Left ventricle myocardium superior (tissue), 1 donor: ENCODE results near the gene LHB. TPM values are rescaled to one million over a fixed set of nuclear protein-coding genes. Genes with fewer than 3 reads are reported as not detected.
"Not testable (repeated sequence)": the region's sequence is repeated elsewhere in the genome, so short reads cannot be mapped to it uniquely, and the experiment has no call there.

ENCODE experiments used
- ATAC-seq: fragments of 200-7000 bp; cut with Tn5 transposase; one replicate; pipeline ENCODE4 v1.9.1; 2020; ENCODE audit warnings: mild to moderate bottlenecking, moderate library complexity
- DNase-seq: peaks from one replicate; pipeline ENCODE4 v3.0.0-alpha.2; 2020
- intact Hi-C: fragments of 100-400 bp; cut with micrococcal nuclease; formaldehyde crosslinking; loops from one replicate; pipeline ENCODE4 v1.11.0; 2022
- total RNA-seq: library from RNA; stranded (reverse); fragmentation: NEBNext Ultra II Directional; extraction: Animal tissue kit (Norgen Biotek cat#: 25700); gene quantifications from one replicate; pipeline ENCODE4 v1.2.1, GENCODE V29; 2021
- donor health status: DM: no; HTN: yes; CAD: no; lungs with severe emphysema.

LHB gene
- total RNA-seq, 1 donor from 2014 or later, result not detected

DNA sequence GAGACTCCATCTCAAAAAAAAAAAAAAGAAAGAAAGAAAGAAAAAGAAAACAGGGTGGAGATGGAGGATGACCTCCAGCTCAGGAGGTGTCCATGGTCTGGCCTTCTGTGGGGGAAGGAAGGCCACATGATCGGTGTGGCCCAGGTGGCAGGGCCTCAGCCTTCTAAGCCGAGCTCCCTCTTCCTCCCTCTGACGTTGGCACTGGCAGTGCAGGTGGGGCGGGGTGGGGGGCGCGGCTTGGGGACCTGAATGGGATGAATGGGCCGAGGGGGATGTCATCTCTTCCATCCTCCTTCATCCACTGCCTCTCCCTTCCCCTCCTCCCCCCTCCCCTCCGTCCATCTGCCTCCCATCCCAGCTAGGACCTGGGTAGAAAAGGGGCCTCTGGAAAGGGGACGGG is 22.8 kb upstream of the LHB start:
- intact Hi-C loops, ATAC-seq, DNase-seq: not testable (repeated sequence)

- DNase-seq, intact Hi-C loops, ATAC-seq: not testable (repeated sequence)
Measured at GRCh38 chr19:49038557-49039276, 21.8 kb upstream of the LHB start.

GRCh38 chr19:49038111-49038510 is 21.2 kb upstream of the LHB start:
- intact Hi-C loops, ATAC-seq, DNase-seq: not testable (repeated sequence)

GRCh38 chr19:49036815-49037214 is 19.9 kb upstream of the LHB start, which contains the start of gene CGB1:
CGB1 (minus strand) TSS chr19:49036895; CDS start chr19:49036711, 184 bp downstream.
- ATAC-seq, DNase-seq, intact Hi-C loops: not testable (repeated sequence)

GRCh38 chr19:49031642-49032301 is 14.9 kb upstream of the LHB start, which contains the start of gene CGB2:
CGB2 (plus strand) TSS chr19:49031890; CDS start chr19:49032096, 206 bp downstream.
- DNase-seq, ATAC-seq, intact Hi-C loops: not testable (repeated sequence)

GRCh38 chr19:49030323-49030722 is 13.4 kb upstream of the LHB start:
- ATAC-seq, intact Hi-C loops, DNase-seq: not testable (repeated sequence)

DNA sequence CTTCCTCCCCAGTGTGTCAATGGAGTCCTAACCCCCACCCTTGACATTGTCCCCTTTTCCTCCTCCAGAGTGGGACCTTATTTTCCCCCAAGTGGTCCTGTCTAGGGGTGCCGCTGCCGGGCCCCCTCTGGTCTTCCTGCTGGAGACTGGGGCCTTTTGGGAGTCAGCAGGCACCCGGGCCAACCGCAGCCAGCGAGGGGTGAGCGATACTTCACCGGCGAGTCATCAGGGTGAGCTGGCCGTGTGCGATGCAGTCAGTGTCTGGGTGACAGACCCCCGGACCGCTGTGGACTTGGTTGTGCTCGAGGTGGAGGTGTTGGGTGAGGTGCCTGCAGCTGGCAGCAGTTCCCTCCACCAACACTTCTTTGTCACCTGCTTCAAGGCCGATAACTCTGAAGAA is 12.9 kb upstream of the LHB start:
- ATAC-seq, DNase-seq, intact Hi-C loops: not testable (repeated sequence)

DNA sequence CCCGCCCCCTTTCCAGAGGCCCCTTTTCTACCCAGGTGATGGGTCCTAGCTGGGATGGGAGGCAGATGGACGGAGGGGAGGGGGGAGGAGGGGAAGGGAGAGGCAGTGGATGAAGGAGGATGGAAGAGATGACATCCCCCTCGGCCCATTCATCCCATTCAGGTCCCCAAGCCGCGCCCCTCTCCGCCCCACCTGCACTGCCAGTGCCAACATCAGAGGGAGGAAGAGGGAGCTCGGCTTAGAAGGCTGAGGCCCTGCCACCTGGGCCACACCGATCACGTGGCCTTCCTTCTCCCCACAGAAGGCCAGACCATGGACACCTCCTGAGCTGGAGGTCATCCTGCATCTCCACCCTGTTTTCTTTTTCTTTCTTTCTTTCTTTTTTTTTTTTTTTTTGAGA is 11.8 kb upstream of the LHB start:
- DNase-seq, intact Hi-C loops, ATAC-seq: not testable (repeated sequence)

- intact Hi-C loops, ATAC-seq, DNase-seq: not testable (repeated sequence)
Measured at GRCh38 chr19:49025599-49025998, 8.7 kb upstream of the LHB start.

- intact Hi-C loops, DNase-seq, ATAC-seq: not testable (repeated sequence)
Measured at GRCh38 chr19:49025088-49025487, 8.2 kb upstream of the LHB start.

- ATAC-seq, intact Hi-C loops, DNase-seq: not testable (repeated sequence)
Measured at GRCh38 chr19:49024233-49024632, 7.3 kb upstream of the LHB start, which contains the start of gene CGB3. CGB3 (minus strand) TSS chr19:49024333; CDS start chr19:49023971, 362 bp downstream.

DNA sequence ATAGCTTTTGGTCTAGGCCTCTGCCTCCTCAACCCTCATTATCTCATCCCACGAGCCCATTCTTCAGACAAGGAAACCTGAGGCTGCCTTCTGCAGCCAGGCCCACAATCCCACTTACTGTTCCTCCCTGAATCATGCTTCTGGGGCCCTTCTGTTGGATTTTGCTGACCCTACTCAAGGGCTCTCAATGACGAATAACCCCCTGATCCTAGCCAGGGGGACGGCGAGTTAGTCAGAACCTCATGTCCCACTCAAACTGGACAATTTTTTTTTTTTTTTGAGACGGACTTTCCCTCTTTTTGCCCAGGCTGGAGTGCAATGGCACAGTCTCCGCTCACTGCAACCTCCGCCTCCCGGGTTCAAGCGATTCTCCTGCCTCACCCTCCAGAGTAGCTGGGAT is 5.2 kb upstream of the LHB start:
- ATAC-seq (no peak), DNase-seq (no peak)
- intact Hi-C loops, result no loop called here

DNA sequence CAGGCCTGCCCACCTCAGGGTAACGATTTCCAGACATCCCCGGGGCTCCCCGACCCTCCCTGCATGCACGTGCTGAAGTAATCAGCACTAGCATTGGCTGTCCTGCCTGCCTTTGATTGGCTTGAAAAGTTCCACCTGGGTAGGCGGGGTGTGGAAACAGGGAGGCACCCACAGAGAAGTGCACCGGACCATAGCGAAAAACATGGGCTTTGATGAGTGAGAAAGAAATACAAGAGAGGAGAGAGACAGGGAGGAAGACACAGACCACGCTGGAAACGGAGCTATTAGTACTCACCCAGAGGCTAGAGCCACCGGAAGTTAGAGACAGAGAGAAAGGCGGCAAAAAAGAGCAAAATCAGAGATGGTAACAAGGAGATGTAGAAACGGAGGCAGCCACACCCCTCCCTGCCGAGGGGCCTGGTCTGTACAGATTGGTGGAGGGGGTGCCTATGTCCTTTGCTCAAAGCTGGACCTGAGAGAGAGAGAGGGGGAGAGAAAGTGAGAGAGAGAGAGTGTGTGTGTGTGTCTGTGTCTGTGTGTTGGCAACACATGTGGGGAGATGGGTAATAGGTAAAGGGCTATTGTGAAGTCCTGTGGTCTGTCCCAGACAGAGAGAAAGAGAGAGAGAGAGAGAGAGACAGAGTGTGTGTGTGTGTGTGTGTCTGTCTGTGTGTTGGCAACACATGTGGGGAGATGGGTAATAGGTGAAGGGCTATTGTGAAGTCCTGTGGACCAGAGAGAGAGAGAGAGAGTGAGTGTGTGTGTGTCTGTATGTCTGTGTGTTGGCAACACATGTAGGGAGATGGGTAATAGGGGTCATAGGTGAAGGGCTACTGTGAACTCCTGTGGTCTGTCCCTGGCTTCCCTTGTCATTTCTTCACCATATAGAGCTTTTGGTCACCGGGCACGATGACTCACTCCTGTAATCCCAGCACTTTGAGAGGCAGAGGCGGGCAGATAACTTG is 4.3 kb upstream of the LHB start:
- intact Hi-C loops, result no loop called here
- no peak for DNase-seq

DNA sequence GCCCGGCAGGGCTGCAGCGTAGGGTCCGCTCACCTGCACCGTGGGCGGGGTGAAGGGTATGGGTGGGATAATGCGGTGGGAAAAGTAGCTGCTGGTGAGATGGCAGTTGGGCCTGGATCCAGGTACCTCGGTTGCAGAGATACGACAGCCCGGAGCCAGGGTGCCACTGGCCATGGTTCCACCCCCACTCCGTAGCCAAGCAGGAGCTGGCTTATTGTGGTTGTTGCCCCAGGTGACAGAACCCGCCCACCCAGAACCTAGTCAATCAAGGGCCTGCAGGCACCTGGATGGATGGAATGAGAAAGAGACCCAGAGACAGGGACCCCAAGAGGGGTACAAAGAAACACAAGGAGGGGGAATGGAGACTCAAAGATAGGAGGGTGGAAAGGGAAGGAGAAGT is 3.5 kb upstream of the LHB start:
- DNase-seq, result no peak
- ATAC-seq, result no peak
- intact Hi-C loops, result no loop called here

More for the DNA sequence above, 4.3 kb upstream of the LHB start:
- ATAC-seq, result no peak

DNA sequence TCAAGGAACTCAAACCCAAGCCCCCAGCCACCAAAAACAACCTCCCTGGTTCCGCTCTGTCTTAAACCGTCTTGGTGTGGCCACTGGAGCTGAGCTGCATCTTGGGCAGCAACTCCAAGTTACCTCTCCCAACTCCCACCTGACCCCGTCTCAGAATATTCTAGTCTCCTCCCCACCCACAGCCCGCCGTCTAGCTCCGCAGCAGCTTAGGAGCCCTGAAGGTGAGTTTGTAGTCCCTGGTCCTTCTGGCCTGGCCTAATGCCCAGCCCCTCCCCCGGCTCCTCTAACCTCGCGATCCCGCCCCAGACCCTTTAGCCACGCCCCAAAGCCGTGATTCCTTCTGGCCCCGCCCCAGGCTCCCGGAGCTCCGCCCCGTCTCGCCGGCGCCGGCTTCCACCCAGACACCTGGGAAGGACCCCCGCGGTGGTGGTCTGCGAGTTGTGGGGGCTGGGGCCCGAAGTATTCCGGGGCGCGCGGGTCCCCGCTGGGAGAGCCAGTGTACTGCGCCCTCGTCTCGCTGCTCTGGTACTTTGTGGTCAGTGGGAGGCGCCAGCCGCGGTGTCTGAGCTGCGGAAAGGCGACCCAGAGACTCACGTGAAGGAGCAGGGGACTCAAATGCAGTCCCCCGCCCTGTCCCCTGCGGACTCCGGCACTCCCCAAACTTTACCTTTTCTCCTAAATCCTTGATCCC is 2.5 kb upstream of the LHB start:
- peak; percentile 71 for ATAC-seq
- intact Hi-C loops, result no loop called here

GRCh38 chr19:49018388-49019241 is 1.7 kb upstream of the LHB start:
- DNase-seq, result peak; percentile 57
- intact Hi-C loops, result not testable (repeated sequence)
- ATAC-seq, result peak; percentile 17

More for the DNA sequence above, 2.5 kb upstream of the LHB start:
- DNase-seq, result peak; percentile 83

GRCh38 chr19:49017666-49018351 is 918 bp upstream of the LHB start:
- ATAC-seq (peak; percentile 79), DNase-seq (peak; percentile 67)
- intact Hi-C loops, result no loop called here
